GM20000 (cell line): Measurements from ENCODE around the gene TGM3.

ENCODE experiments used
- DNase-seq: peaks from one replicate; pipeline ENCODE4 v3.0.0; 2012; ENCODE audit warnings: low spot score
- CTCF ChIP-seq: IDR thresholded peaks from 2 replicates; pipeline ENCODE4 v1.5.1; 2012; ENCODE audit warnings: mild to moderate bottlenecking, control low read depth; ENCODE audit errors: extremely low read depth, missing control alignments

Gene TGM3

GRCh38 chr20:2305479-2305878 is 9.7 kb downstream of the TGM3 start:
- DNase-seq, result no peak
- TF ChIP-seq CTCF, result no peak

GRCh38 chr20:2305946-2306345 is 10.1 kb downstream of the TGM3 start:
- no peak for TF ChIP-seq CTCF
- DNase-seq, result no peak

- no peak for DNase-seq
- TF ChIP-seq CTCF, result no peak
Observed at GRCh38 chr20:2307136-2307535, 11.3 kb downstream of the TGM3 start.

GRCh38 chr20:2311329-2311728 is 15.5 kb downstream of the TGM3 start:
- DNase-seq, result no peak
- no peak for TF ChIP-seq CTCF

- no peak for TF ChIP-seq CTCF
- DNase-seq, result no peak
Observed at GRCh38 chr20:2312876-2313275, 17.1 kb downstream of the TGM3 start.

- DNase-seq, result no peak
- TF ChIP-seq CTCF, result no peak
Observed at GRCh38 chr20:2313316-2313715, 17.5 kb downstream of the TGM3 start.

GRCh38 chr20:2314759-2315439 is 19.1 kb downstream of the TGM3 start:
- TF ChIP-seq CTCF, result no peak
- DNase-seq, result no peak
